CD4-positive, alpha-beta T cell treated with Interleukin-1 beta for 1 hour (primary cell): ENCODE results near the gene ST3GAL3.

Experiments
- DNase-seq, 2 donors: peaks; one replicate each; pipeline ENCODE4 v3.0.0-alpha.2; 2020 to 2022

ST3GAL3 gene

DNA sequence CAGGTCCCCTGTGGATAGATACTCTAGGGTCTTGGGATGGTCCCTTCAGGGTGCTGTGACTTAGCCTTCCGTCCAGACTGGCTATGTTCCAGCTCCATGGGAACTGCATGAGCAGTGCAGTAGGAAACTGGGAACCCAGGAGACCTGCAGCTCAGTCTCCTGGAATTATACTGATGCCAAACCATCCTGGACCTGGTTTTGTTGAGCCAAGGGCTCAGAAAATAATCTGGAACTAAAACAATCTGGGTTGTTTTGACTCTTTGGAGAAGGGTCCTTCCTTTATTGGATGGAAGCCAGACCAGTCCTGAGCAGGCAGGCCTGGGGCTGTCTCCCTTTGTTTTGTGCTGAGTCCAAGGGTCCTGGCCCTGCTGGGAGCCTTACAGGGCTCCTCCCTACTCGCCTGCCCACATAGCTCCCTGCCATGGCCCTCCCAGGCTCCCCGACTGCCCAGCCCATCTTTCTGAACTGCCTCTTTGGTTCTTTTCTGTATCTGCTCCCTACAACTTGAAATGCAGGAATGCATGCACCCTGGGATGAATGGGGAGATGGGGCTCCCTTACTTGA lies 240.6 kb downstream of the ST3GAL3 start:
- DNase-seq = no peak

DNA sequence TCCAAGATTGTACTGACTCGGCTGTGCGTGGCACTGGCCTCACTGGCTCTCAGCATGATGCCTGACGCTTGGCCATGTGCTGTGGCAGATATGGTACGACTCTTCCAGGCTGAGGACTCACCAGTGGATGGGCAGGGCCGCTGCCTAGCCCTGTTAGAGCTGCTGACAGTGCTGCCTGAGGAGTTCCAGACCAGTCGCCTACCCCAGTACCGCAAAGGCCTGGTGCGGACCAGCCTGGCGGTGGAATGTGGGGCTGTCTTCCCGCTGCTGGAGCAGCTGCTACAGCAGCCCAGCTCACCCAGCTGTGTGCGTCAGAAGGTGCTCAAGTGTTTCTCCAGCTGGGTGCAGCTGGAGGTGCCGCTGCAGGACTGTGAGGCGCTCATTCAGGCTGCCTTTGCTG lies 242.3 kb downstream of the ST3GAL3 start:
- DNase-seq = no peak

DNA sequence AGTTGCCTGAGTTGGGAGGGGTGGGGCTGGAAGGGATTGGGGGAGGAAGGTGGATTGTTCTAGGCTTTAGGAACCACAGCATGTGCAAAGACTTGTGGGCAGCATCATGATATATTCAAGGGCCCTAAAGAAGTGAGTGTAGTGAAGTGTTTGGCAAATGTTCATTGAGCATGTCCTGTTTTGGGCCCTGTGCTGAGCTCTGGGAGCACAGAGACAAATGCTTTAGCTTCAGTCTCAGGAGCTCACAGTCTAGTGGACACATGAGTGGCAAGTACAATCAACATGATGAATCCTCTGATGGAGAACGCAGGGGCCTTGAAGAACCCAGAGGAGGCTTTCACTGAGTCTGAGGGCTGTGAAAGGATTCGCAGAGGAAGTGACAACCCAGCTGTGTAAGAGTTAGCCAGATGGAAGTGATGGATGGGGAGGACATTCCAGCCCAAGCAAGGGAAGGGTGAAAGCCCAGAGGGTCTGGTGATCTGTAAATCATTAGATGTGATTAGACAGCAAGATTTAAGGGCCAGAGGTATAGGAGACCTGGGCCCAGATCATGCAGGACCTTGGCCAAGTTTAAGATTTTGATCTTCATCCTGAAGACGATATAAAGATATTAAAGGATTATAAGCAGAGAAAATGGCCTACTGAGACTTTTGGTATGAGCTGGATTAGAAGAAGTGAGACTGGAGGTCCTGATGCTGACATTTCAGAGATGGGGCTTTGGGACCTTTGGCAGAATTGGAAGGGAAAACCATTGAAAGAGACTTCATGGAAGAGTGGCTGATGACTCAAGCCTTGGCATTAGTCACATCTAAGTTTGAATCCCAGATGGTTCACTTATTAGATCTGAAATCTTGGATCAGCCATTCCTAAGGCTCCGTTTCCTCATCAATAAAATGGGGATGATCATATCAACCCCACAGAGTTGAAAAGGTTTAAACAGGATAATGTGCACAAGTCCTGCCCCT lies 244.0 kb downstream of the ST3GAL3 start:
- DNase-seq = no peak

DNA sequence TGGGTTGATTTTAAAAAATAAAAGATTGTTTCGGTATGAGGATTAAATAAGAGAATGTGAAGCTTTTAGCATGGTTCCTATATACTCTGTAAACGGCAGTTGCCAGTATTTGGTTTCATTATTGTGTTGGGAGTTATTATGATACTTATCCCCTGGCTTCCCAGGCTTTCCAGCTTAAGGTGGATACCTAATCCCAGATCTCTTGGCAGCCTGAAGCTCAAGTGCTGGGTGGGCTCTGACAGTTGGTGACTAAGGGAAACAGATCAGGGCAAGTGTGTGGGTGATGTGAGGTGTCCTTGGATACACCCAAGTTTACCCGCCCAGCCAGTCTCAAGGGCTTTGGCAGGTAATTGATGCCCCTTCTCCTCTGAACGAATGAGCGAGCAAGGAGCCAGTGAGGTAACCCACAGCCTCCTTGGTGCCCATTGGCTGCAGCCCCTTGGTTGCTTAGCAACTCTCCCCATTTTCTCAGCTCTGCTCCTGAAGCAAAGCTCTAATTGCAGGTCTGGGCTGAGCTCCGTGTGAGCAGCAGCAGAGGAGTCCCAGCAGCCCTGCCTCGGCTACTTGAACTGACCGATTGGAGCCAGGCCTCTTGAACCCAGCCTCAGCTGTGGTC lies 245.5 kb downstream of the ST3GAL3 start:
- DNase-seq = no peak

DNA sequence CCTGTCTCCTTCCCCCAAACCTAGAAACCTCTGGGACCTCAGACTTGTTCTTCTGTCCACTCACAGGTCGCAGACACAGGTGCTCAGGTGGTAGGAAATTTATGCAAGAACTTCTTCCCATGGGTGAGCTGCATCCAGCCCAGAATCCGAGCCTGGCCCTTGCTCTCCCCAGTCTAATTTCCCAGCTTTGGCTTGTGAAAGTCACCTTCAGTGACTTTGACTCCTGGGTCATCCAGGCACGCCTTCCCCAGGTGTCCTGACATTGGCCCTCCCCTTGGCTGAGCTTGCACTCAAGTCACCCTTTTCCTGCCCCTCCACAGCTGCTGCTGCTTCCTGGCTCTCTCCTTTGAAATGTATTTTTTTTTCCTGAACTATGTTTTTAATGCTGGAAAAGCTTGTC lies 246.0 kb downstream of the ST3GAL3 start:
- no peak for DNase-seq

DNA sequence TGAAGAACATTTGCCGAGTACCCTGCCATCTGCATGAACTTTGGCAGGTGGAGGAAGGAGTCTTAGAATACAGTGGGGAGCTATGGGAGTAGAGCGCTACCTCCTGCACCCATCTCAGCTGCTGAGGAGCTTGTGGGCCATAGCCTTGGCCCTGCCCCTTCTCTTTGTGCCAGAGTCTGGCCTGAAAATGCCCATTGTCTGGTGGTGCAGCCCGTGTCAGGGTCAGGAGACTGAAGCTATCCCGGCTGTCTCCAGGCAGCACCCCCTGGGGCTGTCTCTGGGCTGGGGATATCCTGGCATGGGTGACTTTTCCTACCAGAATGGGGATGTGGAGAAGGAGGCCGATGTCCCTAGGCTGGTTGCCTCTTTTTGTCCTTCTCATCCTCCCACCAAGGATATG lies 246.7 kb downstream of the ST3GAL3 start:
- no peak for DNase-seq

DNA sequence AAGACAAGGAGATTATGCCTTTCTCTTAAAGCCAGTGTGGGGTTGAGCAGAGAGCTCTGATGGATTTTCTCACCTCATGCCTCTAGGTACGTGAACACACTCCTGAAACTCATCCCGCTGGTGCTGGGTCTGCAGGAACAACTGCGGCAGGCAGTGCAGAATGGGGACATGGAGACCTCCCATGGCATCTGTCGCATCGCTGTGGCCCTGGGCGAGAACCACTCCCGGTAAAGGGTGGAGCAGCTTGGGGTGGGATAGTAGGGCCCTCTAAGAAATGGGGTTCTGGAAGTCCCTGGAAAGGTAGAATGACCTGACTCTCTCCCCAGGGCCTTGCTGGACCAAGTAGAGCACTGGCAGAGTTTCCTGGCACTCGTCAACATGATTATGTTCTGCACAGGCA lies 248.9 kb downstream of the ST3GAL3 start:
- no peak for DNase-seq

DNA sequence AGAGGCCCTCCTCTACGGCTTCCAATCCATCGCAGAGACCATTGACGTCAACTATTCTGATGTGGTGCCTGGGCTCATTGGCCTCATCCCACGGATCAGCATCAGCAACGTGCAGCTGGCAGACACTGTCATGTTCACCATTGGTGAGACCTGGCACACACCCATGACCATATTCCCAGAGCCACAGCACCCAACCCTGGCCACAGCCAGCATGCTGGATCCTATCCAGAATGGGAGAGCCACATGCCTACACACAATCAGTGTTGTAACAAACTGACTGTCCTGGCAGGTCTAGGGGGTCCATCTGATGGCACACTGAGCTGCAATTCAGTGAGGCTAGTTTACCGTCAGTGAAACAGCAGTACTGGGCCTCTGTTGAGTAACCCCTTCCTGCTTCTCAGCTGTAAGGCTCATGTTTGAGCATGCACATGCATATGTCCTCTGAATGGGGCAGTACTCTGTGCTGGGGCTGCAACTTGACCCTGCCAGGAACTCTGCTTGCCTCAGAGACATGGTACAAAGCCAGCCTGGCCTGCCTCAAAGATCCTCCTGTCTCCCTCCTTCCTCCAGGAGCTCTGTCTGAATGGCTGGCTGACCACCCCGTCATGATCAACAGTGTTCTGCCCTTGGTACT lies 250.2 kb downstream of the ST3GAL3 start:
- no peak for DNase-seq

DNA sequence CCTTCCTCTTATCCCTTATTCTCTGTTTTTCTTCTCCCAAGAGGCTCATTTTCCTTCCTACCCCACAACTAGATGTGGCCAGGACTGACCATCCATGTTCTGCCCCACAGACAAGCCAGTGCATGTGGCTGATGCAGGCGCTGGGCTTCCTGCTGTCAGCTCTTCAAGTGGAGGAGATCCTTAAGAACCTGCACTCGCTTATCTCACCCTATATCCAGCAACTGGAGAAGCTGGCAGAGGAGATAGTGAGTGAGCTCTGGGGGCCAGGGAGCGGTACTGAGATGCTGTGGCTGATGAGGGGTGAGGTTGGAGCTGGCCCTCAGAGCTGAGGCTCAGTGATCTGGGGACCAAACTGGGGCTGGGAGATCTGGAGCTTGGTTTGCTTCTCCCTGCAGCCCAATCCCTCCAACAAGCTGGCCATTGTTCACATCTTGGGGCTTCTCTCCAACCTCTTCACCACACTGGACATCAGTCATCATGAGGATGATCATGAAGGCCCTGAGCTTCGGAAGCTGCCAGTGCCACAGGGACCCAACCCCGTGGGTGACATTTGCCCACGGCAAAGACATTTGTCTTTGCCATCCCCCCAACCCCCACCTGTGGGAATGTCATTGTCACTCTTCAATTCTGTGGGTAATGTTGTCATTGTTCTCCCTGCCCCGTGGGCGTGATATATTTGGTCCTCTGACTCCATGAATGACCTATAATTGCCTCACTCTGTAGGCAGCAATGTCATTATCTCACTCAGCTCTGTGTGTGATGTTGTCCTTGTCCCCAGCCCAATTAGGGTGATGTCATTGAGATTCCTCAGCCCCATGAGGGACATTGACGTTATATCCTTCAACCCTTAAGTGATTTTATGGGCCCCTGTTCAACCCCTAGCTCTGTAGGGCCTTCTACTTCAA lies 251.3 kb downstream of the ST3GAL3 start:
- no peak for DNase-seq

DNA sequence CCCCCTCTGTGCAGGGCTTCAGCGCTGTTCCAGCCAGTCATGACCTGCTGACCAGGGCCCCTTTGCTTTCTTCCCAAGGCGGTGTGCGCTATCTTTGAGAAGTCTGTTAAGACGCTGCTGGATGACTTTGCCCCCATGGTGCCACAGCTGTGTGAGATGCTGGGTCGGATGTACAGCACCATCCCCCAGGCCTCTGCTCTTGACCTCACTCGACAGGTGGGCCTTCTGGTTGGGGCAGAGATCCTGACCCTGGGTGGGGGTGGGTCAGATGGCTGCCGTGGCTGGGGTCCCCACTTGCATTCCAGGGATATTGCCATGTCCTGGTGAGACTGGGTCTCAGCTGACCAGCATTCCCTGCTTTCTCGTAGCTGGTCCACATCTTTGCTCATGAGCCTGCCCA lies 253.5 kb downstream of the ST3GAL3 start:
- DNase-seq = no peak

DNA sequence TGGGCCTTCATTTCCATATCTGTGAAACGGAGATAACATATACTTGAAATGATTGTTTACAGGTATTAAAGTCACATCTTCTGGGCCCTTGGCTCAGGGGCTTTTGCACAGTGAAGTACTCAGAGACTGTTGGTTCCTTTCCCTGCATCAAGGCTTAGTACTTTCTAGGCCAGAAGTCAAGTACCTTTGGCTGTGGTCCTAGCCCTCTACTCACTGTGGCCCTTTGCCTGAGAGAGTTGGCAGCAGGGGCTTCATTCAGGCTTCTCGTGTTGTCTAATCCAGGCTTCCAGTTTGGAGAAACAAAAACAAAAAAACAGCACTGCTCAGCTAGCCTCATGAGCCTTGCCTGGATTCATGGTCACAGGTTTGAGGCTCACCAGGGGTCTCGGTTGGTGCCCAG lies 254.4 kb downstream of the ST3GAL3 start:
- no peak for DNase-seq

DNA sequence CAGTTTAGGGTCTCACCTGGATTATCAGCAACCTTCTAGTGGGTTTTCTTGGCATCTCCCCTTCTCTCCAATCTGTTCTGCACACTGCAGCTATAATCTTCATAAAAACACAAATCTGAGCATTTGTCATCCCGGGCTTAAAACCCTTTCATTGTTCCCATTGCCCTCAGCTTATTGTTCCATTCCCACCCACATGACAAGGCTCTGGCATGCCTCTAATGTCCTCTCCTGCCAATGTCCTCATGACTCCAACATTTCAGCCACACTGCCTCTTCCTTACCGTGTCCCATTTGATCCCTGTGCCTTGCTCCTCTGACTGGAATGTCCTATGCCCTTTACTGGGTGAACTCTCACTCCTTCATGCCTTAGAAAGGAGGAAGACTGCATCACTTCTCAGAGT lies 255.0 kb downstream of the ST3GAL3 start:
- DNase-seq = no peak

DNA sequence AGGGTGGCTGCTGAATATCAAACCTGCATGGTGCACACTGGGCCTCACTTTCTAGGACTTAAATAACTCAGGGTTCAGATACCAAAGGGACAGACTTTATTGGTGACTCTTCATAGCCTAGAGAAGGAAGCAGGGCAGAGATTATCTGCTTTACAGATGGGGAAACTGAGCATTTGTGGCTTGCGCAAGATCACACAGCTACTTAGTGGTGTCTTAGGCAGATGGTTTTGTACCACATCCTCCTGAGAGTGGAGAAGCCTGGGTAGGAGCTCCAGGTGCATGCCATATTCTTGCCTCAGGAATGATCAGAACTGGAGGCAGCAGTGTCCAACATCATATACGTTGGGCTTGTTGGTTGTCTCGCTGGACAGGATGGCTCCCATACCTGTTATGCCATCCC lies 255.7 kb downstream of the ST3GAL3 start:
- DNase-seq = no peak

DNA sequence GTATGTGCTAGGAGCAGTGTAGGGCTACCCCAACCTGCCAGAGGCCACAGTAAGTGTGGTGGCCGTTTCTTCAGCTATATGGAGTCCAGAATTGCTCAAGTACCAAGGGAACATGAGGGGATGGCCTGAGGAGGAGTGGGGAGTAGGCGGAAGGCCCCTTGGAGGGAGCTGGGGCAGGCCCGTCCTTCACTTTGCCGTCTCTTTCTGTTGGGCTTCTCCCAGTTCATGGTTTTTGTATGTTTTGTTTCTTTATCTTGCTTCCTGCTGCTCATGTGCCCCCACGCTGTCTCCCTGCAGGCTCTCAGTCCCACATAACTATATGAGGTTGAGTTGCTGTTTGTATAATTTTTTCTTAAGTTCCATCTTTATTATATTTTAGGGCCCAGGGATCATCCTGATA lies 256.6 kb downstream of the ST3GAL3 start:
- no peak for DNase-seq

DNA sequence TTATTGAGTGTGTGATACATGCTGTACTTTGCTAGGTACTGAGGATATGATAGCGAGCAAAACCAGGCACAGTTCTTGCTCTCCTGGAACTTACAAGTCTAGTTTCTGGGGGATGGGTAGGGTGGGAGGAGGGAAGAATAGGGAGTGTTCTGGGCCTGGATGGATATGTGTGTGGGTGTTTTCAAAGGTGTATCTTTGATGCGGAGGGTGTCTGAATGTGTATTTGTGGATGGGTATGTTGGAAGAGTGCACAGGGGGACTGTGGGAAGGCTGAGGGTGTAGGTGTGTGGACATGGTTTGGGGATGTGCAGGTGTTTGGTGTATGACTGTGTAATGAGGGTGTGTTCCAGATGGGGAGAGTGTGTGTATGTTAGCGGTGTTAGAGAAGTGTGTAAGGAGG lies 258.0 kb downstream of the ST3GAL3 start:
- no peak for DNase-seq

DNA sequence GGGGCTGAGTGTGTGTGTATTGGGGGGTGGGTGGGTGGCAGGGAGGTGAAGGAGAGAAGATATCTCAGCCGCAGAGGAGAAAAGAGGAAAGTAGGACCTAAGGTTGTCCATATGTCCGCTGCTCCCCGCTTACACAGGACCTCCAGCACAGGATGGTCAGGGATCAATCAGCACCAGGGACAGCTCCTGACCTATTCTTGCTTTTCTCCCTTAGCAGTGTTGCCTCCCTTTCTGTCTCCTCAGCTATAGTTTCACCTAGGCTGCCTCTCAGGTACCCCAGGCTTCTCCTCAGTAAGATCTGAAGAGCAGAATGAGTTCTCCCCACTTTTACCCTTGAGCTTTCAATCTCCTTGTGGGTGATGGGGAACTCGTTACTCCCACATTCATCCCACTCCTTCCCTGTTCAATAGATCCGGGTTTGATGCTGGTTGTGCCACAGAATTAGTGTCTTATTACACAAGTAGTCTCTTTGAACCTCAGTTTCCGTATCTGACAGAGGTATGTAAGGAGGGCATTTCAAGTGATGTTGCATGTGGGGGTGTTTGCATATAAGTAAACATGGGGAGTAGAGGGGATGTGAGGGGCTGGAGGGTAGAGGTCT lies 261.1 kb downstream of the ST3GAL3 start:
- DNase-seq = no peak

DNA sequence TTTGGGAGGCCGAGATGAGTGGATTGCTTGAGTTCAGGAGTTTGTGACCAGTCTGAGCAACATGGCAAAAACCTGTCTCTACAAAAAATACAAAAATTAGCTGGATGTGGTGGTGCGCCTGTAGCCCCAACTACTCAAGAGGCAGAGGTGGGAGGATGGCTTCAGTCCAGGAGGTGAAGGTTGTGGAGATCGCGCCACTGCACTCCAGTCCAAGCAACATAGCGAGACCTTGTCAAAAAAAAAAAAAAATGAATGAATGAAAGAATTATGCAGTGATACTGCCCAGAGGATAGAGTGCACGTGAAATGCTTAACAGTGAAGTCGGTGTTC lies 262.0 kb downstream of the ST3GAL3 start:
- DNase-seq = no peak

DNA sequence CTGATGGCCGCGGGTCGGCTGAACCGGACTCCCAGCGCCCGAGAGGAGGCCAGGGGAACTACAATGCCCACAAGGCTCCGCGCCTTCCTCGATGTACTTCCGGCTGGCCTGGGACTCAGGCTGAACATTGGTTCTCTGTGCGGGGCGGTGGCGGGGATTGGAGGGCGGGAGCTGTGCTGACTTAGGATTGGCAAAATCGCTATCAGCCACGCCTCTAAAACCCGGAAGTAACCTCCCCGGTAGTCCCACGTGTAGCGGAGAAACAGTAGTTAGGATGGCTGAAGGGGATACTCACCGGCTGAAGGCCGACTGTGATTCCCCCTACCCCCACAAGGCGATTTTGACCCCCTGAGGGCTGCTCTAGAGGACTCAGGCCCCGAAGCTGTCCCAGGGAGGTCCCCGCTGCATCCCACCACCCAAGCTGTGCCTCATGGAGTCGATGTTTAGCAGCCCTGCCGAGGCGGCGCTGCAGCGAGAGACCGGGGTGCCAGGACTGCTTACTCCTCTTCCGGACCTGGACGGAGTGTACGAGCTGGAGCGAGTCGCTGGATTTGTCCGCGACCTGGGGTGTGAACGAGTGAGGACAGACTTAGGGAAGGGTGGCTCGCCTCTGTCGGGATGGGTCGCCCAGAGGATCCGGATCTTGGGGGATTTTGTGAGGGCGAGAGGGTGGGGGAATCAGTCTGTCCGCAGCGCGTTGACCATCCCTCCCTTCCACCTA lies 262.6 kb downstream of the ST3GAL3 start, which contains the start of gene DPH2:
DPH2 (plus strand) TSS at position 265 of the 721 bp plus-strand sequence; CDS start at position 431, 166 bp downstream.
- peak; percentile 95 to 96 for DNase-seq

DNA sequence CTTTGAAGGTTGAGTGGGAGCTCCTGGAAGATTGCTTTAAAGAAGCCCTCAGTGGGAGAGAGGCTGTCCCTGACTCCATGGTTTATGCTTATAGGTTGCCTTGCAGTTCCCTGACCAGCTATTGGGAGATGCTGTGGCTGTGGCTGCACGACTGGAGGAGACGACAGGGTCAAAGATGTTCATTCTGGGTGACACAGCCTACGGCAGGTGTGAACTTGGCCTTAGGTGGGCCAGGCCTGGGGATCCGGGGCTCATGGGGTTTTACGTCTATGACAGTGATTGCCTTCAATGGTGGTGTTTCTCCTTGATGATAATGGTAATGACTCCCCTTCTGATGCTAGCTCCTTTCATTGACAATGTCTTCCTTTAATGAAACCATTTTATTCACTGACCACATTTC lies 263.2 kb downstream of the ST3GAL3 start:
- DNase-seq = no peak

DNA sequence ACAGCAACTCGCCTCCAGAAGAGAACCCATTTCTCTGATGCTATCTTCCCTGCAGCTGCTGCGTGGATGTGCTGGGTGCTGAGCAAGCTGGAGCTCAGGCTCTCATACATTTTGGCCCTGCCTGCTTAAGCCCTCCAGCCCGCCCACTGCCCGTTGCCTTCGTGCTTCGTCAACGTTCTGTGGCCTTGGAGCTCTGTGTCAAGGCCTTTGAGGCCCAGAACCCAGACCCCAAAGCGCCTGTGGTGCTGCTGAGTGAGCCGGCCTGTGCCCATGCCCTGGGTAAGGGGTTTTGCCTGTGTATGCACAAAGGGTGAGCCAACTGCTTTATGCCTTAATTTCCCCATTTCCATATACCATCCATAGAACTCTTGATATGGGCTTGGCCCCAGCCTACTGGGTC lies 263.6 kb downstream of the ST3GAL3 start:
- no peak for DNase-seq

DNA sequence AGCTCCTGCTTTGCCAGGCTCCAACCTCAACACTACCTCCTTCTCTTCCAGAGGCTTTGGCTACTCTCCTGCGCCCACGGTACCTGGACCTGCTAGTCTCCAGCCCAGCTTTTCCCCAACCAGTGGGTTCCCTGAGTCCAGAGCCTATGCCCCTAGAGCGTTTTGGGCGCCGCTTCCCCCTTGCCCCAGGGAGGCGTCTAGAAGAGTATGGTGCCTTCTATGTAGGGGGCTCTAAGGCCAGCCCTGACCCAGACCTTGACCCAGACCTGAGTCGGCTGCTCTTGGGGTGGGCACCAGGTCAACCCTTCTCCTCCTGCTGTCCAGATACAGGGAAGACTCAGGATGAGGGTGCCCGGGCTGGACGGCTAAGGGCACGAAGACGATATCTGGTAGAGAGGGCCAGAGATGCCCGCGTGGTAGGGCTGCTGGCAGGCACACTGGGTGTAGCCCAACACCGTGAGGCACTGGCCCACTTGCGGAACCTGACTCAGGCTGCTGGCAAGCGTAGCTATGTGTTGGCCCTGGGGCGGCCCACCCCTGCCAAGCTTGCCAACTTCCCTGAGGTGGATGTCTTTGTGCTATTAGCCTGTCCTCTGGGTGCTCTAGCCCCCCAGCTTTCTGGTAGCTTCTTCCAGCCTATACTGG lies 264.1 kb downstream of the ST3GAL3 start:
- DNase-seq = no peak
